Thyroid gland (tissue), 4 donors: ENCODE data around the gene STEAP3.

Experiments
- CTCF ChIP-seq, 6 experiments: fragments of 200-600 bp in 3 of 6; fragments of 450-650 bp in 3 of 6; sonication (generic) in 3 of 6; IDR thresholded peaks; one replicate each; pipeline ENCODE4 v1.5.1; 2016 to 2019; ENCODE audit warnings: antibody characterized with exemption in 6 of 6, mild to moderate bottlenecking in 2 of 6, inconsistent platforms in 1 of 6, moderate library complexity in 1 of 6
- POLR2A ChIP-seq, 2 donors: fragments of 450-650 bp; IDR thresholded peaks; one replicate each; pipeline ENCODE4 v1.6.1; 2017; ENCODE audit warnings: antibody characterized with exemption in 2 of 2, mild to moderate bottlenecking in 2 of 2, moderate library complexity in 1 of 2

DNA sequence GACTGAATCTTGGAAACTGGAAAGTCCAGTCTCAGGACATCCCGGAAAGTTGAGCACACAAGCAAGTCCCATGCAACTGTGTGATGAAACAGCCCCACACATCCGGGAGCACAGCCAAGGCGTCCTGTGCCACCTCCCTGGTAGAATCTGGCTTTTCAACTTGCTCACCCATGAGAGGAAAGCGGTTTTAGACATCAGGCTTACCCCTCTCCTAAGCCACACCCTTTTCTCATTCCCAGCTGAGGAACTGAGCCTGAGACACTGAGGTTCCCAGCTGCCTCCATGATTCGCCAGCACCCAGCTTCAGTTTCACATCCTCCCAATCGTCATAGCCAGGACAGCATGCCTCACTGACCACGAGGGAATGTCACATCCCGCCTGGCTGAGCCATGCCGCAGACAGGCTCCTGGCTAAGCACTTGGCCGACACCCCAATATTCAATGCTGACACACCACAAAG is 60.3 kb downstream of the STEAP3 start:
- TF ChIP-seq CTCF (IDR thresholded peaks at IDR 0.05) (no peak), POLR2A (IDR thresholded peaks at IDR 0.05) (no peak)
